Stimulated activated CD4-positive, alpha-beta T cell treated with anti-CD3 and anti-CD28 coated beads, Interleukin-12 subunit alpha, Interleukin-12 subunit beta, amount 100 ng/mL, for 48 hours (primary cell): Measurements from ENCODE around the gene DCDC2C.

Experiments used
- DNase-seq, 3 donors: peaks; one replicate each; pipeline ENCODE4 v3.0.0-alpha.2; 2020; ENCODE audit warnings: low read depth in 2 of 3, low spot score in 1 of 3

DCDC2C gene

GRCh38 chr2:3876221-3876620 is 172.8 kb downstream of the DCDC2C start:
- DNase-seq: no peak

- DNase-seq: no peak
Observed at GRCh38 chr2:3876685-3877084, 173.3 kb downstream of the DCDC2C start.

- DNase-seq: no peak
Observed at GRCh38 chr2:3885629-3886628, 182.6 kb downstream of the DCDC2C start.

- DNase-seq: no peak
Observed at GRCh38 chr2:3895021-3895420, 191.6 kb downstream of the DCDC2C start.
